GM19395 (cell line): Measurements from ENCODE around the gene OSGIN1.

ENCODE experiments used
- ATAC-seq: cut with Tn5 transposase; IDR thresholded peaks from one replicate; pipeline ENCODE4 v1.9.1; 2021; ENCODE audit warnings: mild to moderate bottlenecking, moderate library complexity; ENCODE audit not compliant: unreplicated experiment

OSGIN1 gene

GRCh38 chr16:83969771-83970429 is 16.9 kb downstream of the OSGIN1 start:
- ATAC-seq, result no peak

- no peak for ATAC-seq
Measured at GRCh38 chr16:83970430-83970815, 17.4 kb downstream of the OSGIN1 start.

- no peak for ATAC-seq
Measured at GRCh38 chr16:83971165-83972130, 18.4 kb downstream of the OSGIN1 start.

- no peak for ATAC-seq
Measured at GRCh38 chr16:83972256-83973008, 19.4 kb downstream of the OSGIN1 start.

- ATAC-seq, result no peak
Measured at GRCh38 chr16:83973077-83973476, 20.0 kb downstream of the OSGIN1 start.

GRCh38 chr16:83973581-83974385 is 20.7 kb downstream of the OSGIN1 start:
- no peak for ATAC-seq

GRCh38 chr16:83974475-83974874 is 21.4 kb downstream of the OSGIN1 start:
- ATAC-seq, result no peak

GRCh38 chr16:83975590-83976260 is 22.7 kb downstream of the OSGIN1 start:
- ATAC-seq, result no peak

- no peak for ATAC-seq
Measured at GRCh38 chr16:83977056-83977815, 24.2 kb downstream of the OSGIN1 start.

- no peak for ATAC-seq
Measured at GRCh38 chr16:83978401-83978904, 25.4 kb downstream of the OSGIN1 start.

GRCh38 chr16:83979441-83979840 is 26.4 kb downstream of the OSGIN1 start:
- ATAC-seq, result no peak

- ATAC-seq, result no peak
Measured at GRCh38 chr16:83980794-83981193, 27.8 kb downstream of the OSGIN1 start.

- ATAC-seq, result no peak
Measured at GRCh38 chr16:83981799-83982198, 28.8 kb downstream of the OSGIN1 start.

GRCh38 chr16:83983491-83983890 is 30.5 kb downstream of the OSGIN1 start:
- ATAC-seq, result no peak

- no peak for ATAC-seq
Measured at GRCh38 chr16:83989300-83989699, 36.3 kb downstream of the OSGIN1 start.

GRCh38 chr16:83990492-83990891 is 37.5 kb downstream of the OSGIN1 start:
- ATAC-seq, result no peak

GRCh38 chr16:83992624-83993023 is 39.6 kb downstream of the OSGIN1 start:
- ATAC-seq, result no peak

- ATAC-seq, result no peak
Measured at GRCh38 chr16:83994087-83994486, 41.0 kb downstream of the OSGIN1 start.

- no peak for ATAC-seq
Measured at GRCh38 chr16:83994703-83995102, 41.7 kb downstream of the OSGIN1 start.
